PC-3 (cell line): Measurements from ENCODE around the gene HOXD1.

Experiments
- EZH2 ChIP-seq: fragments of 300-600 bp; sonication (generic); IDR thresholded peaks from one replicate; pipeline ENCODE4 v1.6.1; 2017; ENCODE audit warnings: antibody characterized with exemption, mild to moderate bottlenecking, low read length; ENCODE audit not compliant: unreplicated experiment
- EZH2phosphoT487 ChIP-seq: fragments of 300-600 bp; sonication (generic); IDR thresholded peaks from 2 replicates; pipeline ENCODE4 v1.6.1; 2018; ENCODE audit warnings: mild to moderate bottlenecking, antibody characterized with exemption, low read length, borderline replicate concordance
- TF ChIP-seq, protein P1 (sequence below): fragments of 300-600 bp; sonication (generic); conservative IDR thresholded peaks from 2 replicates; pipeline ENCODE4 v1.5.1; 2017; ENCODE audit warnings: antibody characterized with exemption, low read depth, mild to moderate bottlenecking, low read length

DNA sequence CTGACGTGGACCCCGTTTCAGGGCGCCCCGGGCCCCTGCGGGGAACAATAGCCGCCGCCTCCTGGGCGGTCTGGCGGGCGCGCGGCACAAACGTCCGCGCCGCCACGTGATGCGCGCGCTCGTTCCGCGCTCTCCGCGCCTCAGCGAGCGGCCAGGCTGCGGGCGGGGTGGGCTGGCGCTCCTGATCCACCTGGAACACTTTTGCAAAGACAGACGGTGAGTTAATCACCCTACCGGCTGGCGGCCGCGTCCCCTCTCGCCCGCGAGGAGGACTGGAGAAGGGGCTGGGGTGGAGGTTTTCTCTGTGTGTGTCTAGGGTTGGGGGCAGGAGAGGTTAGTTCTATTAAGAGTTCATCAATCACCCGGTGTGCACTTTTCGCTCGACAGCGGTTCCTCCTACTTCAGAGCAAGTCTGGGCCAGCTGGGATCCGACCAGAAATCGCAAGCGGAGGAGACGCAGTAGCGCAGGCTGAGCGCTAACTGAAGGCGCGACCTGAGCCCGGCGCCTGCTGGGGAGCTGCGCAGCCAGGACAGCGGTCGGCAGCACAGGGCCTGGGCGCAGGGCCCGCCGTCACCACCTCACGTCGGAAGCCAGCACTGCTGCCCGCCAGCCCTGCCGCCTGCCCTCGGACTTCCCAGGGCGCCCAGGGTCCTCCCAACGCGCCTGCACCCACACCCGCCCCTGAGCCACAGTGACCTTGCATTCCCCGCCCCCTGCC is 10.3 kb upstream of the HOXD1 start:
- TF ChIP-seq, protein P1, sequence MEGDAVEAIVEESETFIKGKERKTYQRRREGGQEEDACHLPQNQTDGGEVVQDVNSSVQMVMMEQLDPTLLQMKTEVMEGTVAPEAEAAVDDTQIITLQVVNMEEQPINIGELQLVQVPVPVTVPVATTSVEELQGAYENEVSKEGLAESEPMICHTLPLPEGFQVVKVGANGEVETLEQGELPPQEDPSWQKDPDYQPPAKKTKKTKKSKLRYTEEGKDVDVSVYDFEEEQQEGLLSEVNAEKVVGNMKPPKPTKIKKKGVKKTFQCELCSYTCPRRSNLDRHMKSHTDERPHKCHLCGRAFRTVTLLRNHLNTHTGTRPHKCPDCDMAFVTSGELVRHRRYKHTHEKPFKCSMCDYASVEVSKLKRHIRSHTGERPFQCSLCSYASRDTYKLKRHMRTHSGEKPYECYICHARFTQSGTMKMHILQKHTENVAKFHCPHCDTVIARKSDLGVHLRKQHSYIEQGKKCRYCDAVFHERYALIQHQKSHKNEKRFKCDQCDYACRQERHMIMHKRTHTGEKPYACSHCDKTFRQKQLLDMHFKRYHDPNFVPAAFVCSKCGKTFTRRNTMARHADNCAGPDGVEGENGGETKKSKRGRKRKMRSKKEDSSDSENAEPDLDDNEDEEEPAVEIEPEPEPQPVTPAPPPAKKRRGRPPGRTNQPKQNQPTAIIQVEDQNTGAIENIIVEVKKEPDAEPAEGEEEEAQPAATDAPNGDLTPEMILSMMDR: no peak
- TF ChIP-seq EZH2 (no peak), EZH2phosphoT487 (no peak)
